ENCODE results near the gene MYH7B. TPM values are rescaled to one million over a fixed set of nuclear protein-coding genes. Genes with fewer than 3 reads are reported as not detected.

MYH7B gene
- total RNA-seq, 1 experiment from 2014 or later = 0.22 TPM

DNA sequence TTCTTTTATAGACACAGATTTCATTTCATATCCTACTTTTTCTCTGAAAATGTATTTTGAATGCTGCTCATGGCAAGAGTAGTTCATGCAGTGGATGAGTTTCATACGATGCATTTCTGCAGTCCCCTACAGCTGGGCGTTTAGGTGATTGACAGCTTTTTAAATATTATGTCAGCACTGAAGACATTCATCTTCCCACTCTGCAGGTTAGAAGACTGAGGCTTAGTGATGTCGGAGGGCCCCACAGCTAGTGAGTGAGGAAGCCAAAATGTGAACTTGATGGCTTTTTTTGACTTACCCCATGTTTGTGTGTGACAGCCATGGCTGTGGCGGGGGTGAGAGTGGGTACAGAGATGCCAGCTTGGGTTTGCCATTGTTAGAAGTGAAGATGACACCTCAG, 33.5 kb downstream of the MYH7B start:
- Histone ChIP-seq H4K91ac (ENCODE audit: insufficient read length, low read depth, low read length) (no peak overlapping the region), H3K79me1 (ENCODE audit: insufficient read depth, low read depth, low read length, poor library complexity, severe bottlenecking) (no peaks in the 10 kb centered on the region), H3K23me2 (ENCODE audit: insufficient read length, low read depth, low read length, poor library complexity, severe bottlenecking) (no peaks in the 10 kb centered on the region), H4K20me1 (ENCODE audit: control insufficient read depth, insufficient read depth, insufficient read length) (no peaks in the 10 kb centered on the region), H3K4me2 (ENCODE audit: insufficient read depth, insufficient read length, low read length) (no peak overlapping the region), H4K8ac (replicated peaks; ENCODE audit: insufficient read length, low read depth, low read length) (no peak overlapping the region), H3K9ac (ENCODE audit: extremely low read depth, insufficient read length, low read length) (no peak overlapping the region), H3K27me3 (ENCODE audit: insufficient read depth, low read length) (no peaks in the 10 kb centered on the region), H3K27ac (ENCODE audit: insufficient read length, low read depth, low read length) (no peak overlapping the region), H3K4ac (ENCODE audit: low read depth, low read length) (no peak overlapping the region), H2AFZ (ENCODE audit: low read length) (no peak overlapping the region), H2AK5ac (ENCODE audit: insufficient read length, low read length) (no peak overlapping the region), H2BK5ac (ENCODE audit: insufficient read length, low read length) (no peak overlapping the region), H3K18ac (ENCODE audit: insufficient read length, low read depth, low read length) (no peak overlapping the region), H2BK20ac (ENCODE audit: low read depth, low read length, poor library complexity, severe bottlenecking) (no peak overlapping the region), H2BK120ac (ENCODE audit: low read depth, low read length, poor library complexity, severe bottlenecking) (no peak overlapping the region), H2BK12ac (ENCODE audit: insufficient read length, low read depth, low read length) (no peak overlapping the region), H3K79me2 (ENCODE audit: insufficient read depth, low read length) (no peaks in the 10 kb centered on the region), H3K23ac (ENCODE audit: insufficient read length, low read depth, low read length) (no peak overlapping the region), H4K5ac (ENCODE audit: insufficient read length, low read depth, low read length) (no peak overlapping the region), H2BK15ac (ENCODE audit: low read depth, low read length) (no peak overlapping the region), H3T11ph (ENCODE audit: low read length) (no peak overlapping the region), H3K14ac (ENCODE audit: insufficient read depth, low read length) (no peak overlapping the region), H3K9me3 (ENCODE audit: control insufficient read depth, low read depth, low read length) (no peaks in the 10 kb centered on the region), H3K4me1 (ENCODE audit: insufficient read depth, low read length) (no peaks in the 10 kb centered on the region; the same call in 1 of the 2 replicates), H3K56ac (ENCODE audit: insufficient read length, low read depth, low read length) (no peak overlapping the region)
- Mint-ChIP-seq H3K27ac (no peak overlapping the region; a peak in 1 of 7 replicates), H3K36me3 (ENCODE audit: insufficient read depth in 1 of 3, low read depth in 3 of 3) (no peaks in the 10 kb centered on the region; a peak in 2 of 7 replicates), H3K4me1 (peaks cover 29 to 32% of the 10 kb centered on the region in 2 experiments), H3K4me3 (no peak overlapping the region), H3K27me3 (ENCODE audit: low read depth) (peaks cover 46% of the 10 kb centered on the region), H3K9me3 (no peaks in the 10 kb centered on the region)
- TF ChIP-seq, protein P1, sequence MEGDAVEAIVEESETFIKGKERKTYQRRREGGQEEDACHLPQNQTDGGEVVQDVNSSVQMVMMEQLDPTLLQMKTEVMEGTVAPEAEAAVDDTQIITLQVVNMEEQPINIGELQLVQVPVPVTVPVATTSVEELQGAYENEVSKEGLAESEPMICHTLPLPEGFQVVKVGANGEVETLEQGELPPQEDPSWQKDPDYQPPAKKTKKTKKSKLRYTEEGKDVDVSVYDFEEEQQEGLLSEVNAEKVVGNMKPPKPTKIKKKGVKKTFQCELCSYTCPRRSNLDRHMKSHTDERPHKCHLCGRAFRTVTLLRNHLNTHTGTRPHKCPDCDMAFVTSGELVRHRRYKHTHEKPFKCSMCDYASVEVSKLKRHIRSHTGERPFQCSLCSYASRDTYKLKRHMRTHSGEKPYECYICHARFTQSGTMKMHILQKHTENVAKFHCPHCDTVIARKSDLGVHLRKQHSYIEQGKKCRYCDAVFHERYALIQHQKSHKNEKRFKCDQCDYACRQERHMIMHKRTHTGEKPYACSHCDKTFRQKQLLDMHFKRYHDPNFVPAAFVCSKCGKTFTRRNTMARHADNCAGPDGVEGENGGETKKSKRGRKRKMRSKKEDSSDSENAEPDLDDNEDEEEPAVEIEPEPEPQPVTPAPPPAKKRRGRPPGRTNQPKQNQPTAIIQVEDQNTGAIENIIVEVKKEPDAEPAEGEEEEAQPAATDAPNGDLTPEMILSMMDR (conservative IDR thresholded peaks at IDR 0.05) = no peak
- DNase-seq = no peak
- no CpG with 5 or more reads among the region's 4 CpGs for WGBS (ENCODE audit: extremely low coverage, insufficient read length, low lambda C conversion rate)
